GM15510 (cell line): ENCODE data around the gene NCOA7.

ENCODE experiments used
- POLR2A ChIP-seq: IDR thresholded peaks from 3 replicates; pipeline ENCODE4 v1.6.1; 2011; ENCODE audit warnings: borderline replicate concordance; ENCODE audit not compliant: insufficient read length; ENCODE audit errors: extremely low read depth

The NCOA7 gene

DNA sequence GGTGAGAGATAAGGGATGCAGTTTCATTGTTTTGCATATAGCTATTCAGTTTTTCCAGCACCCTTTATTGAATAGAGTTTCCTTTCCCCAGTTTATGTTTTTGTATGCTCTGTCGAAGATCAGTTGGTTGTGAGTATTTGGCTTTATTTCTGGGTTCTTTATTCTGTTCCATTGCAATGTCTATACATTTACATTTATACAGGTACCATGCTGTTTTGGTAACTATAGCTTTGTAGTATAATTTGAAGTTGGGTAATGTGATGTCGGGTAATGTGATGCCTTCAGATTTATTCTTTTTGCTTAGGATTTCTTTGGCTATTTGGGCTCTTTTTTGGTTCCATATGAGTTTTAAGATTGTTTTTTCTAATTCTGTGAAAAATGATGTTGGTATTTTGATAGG lies 61.8 kb downstream of the NCOA7 start:
- no peak for TF ChIP-seq POLR2A

DNA sequence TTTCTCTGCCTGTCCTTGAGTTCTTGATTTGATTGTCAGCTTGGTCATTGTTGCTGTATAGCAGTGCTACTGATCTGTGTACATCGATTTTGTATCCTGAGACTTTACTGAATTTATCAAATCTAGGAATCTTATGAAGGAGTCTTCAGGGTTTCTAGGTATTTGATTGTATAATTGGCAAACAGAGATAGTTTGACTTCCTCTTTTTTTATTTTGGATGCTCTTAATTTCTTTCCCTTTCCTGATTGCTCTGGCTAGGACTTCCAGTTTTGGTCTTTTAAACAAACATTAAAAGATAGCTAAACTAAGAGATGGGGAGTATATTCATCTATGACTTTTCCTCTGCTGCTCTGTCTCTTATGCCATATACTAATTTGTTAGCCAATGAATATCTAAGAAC lies 62.4 kb downstream of the NCOA7 start:
- no peak for TF ChIP-seq POLR2A

DNA sequence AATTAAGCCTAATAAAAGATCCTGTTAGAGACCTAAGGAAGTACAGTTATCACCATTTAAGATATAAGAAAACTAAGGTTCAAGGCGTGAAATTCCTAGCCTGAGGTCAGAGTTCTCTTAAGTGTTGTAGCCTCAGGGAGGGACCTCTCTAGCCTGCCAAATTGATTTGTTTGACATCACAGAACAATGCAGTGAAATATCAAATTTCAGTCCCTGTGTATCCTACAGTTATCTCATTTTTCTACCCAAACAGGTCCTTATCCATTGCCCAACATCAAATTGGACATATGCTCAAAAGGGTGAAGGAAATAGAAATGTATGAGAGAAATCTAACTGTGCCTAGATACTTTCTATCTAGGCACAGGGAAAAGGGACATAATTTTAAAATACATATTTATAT lies 63.0 kb downstream of the NCOA7 start:
- no peak for TF ChIP-seq POLR2A

DNA sequence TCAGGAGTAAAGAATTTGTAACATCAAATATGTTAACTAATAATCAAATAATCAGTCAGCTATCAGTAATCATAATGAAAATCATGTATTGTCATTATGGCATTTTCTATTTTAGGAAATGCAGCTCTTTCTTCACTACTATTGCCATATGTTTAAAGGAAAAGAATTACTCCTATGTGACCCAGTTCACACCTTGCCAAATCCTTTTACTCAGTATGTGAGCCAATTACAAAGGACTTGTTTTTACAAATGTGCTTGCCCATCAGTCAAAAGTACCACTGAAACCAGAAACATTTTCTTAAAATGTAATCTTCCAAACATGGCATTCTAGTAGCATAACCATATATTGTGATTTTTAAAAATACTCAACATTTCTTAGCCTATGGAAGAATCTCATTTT lies 63.6 kb downstream of the NCOA7 start:
- no peak for TF ChIP-seq POLR2A

- TF ChIP-seq POLR2A: no peak
Observed at GRCh38 chr6:125855783-125856182, 65.0 kb downstream of the NCOA7 start.

GRCh38 chr6:125857846-125858245 lies 67.1 kb downstream of the NCOA7 start:
- no peak for TF ChIP-seq POLR2A

- no peak for TF ChIP-seq POLR2A
Observed at GRCh38 chr6:125858427-125859320, 67.9 kb downstream of the NCOA7 start.

GRCh38 chr6:125859727-125860126 lies 69.0 kb downstream of the NCOA7 start:
- TF ChIP-seq POLR2A: no peak

GRCh38 chr6:125863023-125863422 lies 72.3 kb downstream of the NCOA7 start:
- no peak for TF ChIP-seq POLR2A

GRCh38 chr6:125865015-125865414 lies 74.3 kb downstream of the NCOA7 start:
- TF ChIP-seq POLR2A: no peak

- TF ChIP-seq POLR2A: no peak
Observed at GRCh38 chr6:125866433-125866832, 75.7 kb downstream of the NCOA7 start.

- no peak for TF ChIP-seq POLR2A
Observed at GRCh38 chr6:125867483-125867942, 76.8 kb downstream of the NCOA7 start.

DNA sequence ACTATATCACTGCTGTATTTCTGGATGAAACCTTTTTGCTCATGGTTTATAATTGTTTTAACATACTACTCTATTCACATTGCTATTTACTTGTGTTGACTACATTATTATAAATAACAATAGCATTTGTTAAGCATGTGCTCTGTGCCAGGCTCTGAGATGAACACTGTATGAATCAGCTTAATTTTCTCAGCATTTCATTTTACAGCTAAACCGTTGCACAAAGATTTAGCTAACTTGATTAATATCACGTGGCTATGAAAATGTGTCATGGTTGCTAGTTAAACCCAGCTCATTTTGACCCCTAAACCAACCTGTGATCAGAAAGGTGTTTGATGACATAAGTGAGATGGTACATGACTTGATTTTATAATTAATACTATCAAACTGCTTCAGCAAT lies 77.5 kb downstream of the NCOA7 start:
- no peak for TF ChIP-seq POLR2A

DNA sequence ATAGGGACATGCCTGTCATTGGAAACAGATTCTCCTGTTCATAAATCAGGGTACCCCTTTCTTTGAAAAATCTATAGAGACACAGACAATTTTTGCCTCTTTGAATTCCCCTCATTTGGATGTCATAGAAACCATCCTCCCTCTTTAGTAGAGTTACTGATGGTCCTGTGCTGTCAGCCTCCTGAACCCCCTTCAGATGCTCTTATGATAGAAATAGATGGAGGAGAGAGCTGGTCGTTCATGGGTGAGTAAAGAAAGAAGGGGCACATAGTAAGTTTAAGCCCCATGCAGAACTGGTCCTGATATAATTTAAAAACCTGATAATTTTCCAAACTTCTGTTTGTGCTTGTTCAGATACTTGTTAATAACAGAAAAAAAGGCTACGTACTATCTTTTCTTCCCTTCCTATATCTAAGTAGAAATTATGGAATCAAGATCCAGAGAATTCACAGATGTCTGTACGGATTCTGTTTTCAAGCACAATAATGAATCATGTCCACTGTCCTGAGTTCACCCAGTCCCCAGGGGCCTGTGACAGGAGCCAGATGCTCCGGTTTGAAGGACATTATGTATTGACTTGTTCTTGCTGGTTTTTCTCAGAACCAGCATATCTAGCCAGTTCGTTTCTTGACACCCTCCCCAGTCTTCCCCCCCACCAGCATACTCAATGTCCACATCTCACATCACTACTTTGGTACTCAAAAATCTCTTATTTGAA lies 78.1 kb downstream of the NCOA7 start:
- no peak for TF ChIP-seq POLR2A

DNA sequence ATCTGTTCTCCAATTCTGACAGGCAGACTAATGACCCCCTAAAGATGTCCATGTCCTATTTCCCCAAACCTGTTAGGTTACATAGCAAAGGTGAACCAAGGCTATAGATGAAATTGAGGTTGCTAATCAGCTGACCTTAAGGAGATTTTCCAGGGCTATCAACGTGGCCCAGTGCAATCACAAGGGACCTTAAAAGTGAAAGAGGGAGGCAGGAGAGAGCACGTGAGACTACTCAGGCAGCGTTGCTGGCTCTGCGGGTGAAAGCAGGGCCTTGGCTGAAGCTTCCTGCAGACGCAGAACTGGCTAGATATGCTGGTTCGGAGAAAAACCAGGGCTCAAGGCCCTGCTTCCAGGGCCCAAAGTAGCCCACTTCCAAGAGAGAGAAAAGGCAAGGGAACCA lies 78.7 kb downstream of the NCOA7 start:
- no peak for TF ChIP-seq POLR2A

DNA sequence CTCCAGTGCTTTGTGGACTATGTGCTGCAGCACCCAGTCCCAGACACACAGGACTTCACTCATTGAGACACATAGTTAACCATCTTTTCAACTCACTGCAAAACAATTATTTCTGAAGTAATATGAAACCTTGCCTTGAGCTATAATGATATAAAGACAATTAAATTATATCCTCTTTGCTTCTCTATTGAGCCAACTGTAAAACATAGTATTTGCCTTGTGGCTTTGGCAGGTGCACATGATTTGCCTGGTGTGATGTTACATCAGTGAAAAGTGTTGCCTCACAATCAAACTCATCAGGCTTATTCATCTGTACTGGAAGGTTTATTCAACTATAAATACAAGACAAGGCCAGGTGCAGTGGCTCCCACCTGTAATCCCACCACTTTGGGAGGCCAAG lies 80.6 kb downstream of the NCOA7 start:
- no peak for TF ChIP-seq POLR2A

DNA sequence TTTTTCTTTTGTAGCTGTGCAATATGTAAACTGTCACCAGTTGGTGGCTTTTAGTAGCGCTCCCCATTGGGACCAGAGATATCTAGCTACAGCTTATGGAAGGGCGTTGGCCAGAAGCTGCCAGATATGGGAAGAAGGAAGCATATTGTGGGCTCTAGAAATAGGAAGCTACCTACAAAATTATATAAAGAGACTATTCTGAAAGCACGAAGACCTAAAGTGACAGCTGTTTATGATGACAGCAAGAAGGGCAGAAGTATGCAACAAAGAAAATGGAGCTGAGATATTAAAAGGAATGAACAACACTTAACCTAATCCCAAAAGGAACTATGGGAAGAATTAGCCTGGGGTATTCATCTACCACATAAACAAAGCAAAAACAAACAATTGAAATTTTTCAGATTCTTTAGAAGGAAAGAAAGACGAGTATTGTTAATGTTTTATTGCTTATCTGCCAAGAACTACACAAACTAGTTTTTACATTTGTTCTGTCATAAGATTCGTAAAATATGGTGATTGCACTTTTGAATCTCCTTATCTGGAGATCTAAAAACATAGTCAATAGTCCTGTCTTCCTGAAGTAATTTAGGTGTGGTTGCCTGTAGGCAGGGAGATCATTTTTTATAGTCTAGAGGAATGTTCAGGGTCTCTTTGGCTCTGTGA lies 81.6 kb downstream of the NCOA7 start:
- no peak for TF ChIP-seq POLR2A
